Islet precursor cell (in vitro differentiated cells): ENCODE results near the gene ASIC1.
A peak's percentile ranks its signal among the peaks of the same experiment; 100 is the strongest.

Source experiments
- DNase-seq: peaks from one replicate; pipeline ENCODE4 v3.0.0-alpha.2; 2018

The ASIC1 gene

GRCh38 chr12:50110127-50110761 is 52.8 kb downstream of the ASIC1 start:
- no peak for DNase-seq

GRCh38 chr12:50110762-50111351 is 53.5 kb downstream of the ASIC1 start:
- DNase-seq = peak; percentile 88

GRCh38 chr12:50111395-50111692 is 53.9 kb downstream of the ASIC1 start:
- DNase-seq = no peak

GRCh38 chr12:50111693-50112455 is 54.5 kb downstream of the ASIC1 start, which contains the start of gene COX14:
Gene COX14, plus strand, starts transcription at chr12:50112236. Its CDS starts 7,808 bp downstream, at chr12:50120044.
- peak; percentile 100 for DNase-seq

- no peak for DNase-seq
Measured at GRCh38 chr12:50112456-50113218, 55.2 kb downstream of the ASIC1 start.

GRCh38 chr12:50117057-50117622 is 59.7 kb downstream of the ASIC1 start:
- DNase-seq = no peak

- peak; percentile 40 for DNase-seq
Measured at GRCh38 chr12:50119387-50119786, 62.0 kb downstream of the ASIC1 start.

GRCh38 chr12:50120521-50120920 is 63.1 kb downstream of the ASIC1 start:
- peak; percentile 47 for DNase-seq

GRCh38 chr12:50120953-50121352 is 63.6 kb downstream of the ASIC1 start:
- peak; percentile 35 for DNase-seq

- DNase-seq = peak; percentile 35
Measured at GRCh38 chr12:50121641-50122040, 64.2 kb downstream of the ASIC1 start.

GRCh38 chr12:50123203-50123602 is 65.8 kb downstream of the ASIC1 start:
- no peak for DNase-seq

GRCh38 chr12:50127546-50127945 is 70.2 kb downstream of the ASIC1 start:
- DNase-seq = peak; percentile 39

- no peak for DNase-seq
Measured at GRCh38 chr12:50129290-50129689, 71.9 kb downstream of the ASIC1 start.

GRCh38 chr12:50132505-50133135 is 75.2 kb downstream of the ASIC1 start:
- peak; percentile 47 for DNase-seq
